Kidney capillary endothelial cell (primary cell): Measurements from ENCODE around the gene MYMK.

ENCODE experiments used
- DNase-seq: peaks from one replicate; pipeline ENCODE4 v3.0.0-alpha.2; 2018; ENCODE audit warnings: low spot score

Gene MYMK

DNA sequence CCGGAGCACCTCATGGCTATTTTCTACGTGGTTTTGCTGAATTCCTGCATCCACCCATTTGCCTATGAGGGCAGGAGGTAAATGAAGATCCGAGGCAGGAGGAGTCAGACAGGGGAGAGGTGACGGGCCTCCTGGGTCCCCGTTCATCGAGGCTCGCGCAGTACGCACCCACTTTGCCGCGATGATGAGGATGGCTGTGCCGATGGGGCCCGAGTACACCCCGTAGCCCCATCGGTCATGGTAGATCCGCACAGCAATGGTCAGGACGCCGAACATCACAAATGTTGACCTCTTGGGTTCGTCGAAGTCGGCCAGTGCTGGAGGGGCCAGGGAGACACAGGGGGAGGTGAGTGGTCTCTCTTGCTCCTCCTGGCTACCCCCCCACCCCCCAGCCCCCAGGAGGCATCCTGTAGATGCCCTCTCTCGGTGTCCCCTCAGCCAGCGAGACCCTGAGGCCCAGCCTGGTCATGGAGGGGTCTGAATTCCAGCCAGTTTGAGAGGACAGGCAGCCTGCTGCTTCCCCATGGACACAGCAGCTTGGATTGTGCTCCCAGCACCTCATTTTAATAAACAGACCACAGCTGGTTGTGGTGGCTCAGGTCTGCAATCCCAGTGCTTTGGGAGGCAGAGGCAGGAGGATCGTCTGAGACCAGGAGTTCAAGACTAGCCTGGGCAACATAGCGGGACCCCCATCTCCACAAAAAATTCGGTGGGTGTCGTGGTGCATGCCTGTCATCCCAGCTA lies 5.9 kb downstream of the MYMK start:
- no peak for DNase-seq

DNA sequence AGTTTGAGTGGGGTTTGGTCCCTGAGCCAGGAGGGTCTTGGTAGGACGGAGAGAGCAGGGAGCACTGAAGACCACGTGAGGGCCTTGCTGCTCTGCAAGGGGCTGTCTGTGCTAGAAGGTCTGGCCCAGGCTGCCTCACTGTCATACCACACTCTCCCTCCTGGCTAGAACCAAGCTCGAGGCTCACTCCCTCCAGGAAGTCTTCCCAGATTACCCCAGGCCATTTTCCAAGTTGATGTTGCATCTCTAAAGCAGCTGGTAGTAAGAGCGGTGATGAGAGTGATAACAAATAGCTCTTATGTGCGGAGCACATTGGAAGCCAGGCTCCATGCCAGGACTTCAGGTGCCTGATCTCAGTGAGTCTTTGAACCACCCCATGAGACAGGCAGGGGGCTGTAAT lies 6.6 kb downstream of the MYMK start:
- no peak for DNase-seq

DNA sequence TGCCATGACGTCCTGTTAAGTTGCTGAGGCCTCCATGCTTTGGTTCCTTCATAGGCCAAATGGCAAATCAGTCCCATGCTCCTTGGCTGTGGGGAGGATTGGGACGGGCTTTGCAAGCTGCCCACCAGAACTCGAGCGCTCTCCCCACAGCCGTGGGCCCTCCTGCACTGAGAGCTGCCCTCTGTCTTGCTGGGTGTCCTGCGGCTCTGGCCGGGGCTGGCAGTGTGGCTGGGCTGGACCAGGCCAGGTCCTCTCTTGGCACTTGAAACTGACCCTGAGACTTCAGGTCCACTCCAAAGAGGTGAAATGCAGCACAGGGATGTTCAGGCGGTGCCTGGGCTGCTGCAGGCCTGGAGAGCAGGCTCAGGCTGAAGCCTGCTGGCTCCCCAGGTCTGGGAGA lies 7.0 kb downstream of the MYMK start:
- DNase-seq: no peak

DNA sequence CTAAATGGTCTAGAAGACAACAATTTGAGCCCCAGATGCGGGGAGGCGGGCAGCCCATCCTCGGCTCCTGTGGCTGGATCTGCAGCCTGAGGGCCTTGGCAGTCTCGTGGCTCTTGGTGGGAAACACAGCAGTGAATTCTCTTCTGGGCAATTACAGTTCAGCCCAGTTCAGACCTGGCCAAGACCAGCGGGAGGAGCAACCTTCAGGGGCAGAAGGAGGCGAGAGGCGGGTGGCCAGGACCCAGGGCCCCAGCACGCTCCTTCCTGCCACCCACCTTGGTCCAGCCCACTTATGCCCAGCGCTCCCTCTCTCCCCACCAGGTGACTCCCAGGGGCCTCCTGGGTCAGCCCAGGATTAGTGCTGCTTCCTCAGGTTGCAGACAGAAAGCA lies 7.8 kb downstream of the MYMK start:
- no peak for DNase-seq

DNA sequence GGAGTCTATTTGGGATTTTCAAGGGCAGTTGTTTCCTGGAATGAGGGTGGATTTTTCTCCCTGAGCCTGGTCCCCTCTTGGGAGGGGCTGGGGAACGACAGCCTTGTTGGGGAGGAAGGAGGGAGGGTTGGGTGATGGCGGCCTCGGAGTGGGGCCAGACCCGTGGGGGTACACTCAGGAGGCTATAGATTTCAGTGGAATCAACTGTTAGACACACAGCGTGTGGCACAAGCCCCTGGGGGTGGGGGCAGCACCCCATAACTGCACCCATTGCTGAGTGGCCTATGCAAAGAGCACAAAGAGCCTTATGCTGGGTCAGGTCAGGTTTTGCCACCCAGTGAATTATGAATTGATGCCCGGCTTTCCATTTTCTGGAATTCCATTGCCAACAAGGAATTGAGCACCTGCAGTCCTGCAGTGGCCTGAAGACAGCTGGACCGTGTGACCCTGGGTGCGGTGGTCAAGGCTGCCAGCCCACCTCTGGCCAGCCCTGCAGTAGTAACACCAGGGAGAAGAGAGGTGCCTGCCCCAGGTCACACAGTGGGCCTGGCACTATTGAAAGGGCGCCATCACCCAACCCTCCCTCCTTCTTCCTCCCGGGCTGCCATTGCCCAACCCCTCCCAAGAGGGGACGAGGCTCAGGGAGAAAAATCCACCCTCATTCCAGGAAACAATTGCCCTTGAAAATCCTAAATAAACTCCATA lies 8.4 kb downstream of the MYMK start:
- no peak for DNase-seq

DNA sequence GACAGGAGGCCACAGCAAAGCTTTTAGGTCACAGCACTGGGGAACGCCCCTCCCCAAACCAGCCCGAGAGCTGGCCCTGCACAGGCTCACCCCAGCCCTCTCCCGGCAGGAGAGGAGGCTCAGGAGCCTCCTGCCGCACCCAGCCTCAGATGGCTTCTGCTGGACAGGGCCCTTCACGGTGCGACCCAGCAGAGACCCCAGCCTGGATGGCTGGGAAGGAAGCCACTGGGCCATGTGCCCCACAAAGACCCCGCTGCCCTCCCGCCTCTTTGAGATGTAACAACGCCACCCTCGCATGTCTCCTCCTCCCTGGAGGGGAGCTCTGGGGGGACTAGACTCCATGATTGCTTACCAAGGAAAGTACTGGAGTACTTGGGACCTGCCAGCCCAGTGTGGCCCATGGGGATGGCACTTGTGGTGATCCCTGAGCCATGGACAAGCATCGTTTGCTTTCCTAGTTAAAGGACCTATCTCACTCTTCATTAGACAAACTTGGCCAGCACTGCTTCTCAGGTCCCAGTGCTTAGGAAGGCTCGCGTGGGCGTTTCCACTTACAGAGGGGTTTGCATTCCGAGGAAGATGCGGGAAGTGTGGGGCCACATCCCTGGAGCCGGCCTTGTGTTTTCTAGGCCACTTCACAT lies 9.0 kb downstream of the MYMK start:
- DNase-seq: no peak

DNA sequence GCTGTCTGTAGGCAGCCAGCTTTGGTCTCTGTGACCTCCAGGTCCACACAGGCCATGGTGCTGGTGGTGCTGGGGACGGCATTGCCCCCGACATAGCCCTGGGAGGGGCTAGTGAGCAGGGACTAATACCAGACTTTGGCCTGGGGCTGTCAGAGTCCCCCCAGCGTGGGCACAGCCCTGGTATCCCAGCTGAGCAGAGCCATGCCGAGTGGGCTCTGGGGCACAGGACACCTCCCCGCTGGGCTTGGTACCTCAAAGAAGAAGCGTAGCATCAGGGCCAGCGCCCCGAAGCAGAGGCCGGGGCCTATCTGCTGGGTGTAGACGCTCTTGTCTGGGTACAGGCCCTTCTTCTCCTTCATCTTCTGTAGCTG lies 9.5 kb downstream of the MYMK start:
- DNase-seq: no peak

DNA sequence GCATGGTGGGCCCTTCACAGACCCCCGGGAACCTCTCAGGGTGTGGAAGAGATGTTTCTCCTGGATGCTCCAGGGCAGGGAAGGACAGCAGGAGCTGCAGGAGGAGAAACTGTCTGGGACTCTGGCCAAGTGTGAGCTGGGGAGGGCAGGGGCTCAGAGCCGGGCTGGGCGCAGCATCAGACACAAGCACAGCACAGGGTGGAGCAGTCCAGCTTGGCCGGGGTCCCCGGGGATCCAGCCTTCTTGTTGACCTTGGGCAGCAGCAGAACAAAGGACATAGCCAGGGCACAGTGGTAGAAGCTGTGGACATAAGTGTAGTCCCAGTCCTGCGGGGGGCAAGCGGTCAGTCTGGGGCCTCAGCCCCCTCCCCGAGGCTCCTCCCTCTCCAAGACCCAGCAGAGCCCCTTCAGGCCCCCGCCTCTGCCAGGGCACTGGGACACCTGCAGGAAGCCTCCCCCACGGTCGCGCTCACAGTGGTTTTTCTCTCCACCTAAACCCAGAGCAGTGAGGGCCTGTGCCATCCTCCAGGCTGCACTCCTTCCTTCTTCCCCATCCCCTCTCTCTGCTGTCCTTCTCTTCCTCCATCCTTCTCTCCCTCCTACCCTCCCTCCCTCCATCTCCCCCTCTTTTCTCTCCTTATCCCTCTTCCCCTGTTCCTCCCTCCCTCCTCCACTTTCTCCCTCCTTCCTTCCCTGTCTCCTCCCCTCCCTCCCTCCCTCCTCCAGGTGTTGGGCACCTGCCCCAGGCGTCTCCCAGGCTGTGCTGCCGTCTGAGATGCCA lies 10.1 kb downstream of the MYMK start:
- DNase-seq: no peak

DNA sequence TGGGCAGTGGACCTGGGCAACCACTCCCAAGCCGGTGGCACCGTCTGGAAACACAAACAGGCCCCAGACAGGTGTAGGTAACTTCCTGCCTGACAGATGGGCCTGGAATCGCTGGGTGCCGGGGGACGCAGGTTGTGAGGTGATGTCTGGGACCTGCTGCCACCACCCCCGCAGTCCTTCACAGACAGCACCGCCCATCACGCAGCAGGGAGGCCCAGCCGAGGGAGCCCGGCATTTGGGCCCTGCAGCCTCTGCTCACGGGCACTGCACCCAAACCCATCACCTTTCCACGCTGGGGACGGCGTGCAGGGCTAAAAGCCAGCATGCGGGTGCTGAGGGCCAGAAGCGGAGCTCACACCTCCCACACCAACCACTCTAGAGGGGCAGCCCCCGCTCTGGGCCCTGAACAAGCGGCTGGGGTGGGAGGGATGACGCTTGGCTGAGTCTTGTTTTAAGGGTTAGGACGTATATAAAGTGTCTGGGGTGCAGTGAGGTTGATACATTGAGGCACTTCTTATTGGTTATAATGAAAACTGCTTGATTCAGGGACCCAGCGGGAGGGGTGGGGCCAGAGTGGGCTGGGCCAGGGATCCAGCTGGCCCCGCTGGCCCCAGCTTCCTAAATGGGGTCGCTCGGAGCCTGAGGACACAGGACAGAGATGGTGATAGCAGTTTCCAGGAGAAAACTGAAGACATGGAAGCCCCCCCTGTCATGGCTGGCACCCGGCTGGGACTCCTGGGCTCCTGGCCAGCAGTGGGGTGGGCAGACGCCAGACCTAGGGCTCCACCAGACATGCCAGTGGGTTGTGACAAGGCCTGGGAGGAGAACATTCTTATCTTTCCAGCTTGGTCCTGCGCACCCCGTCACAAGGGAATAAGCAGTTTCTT lies 11.3 kb downstream of the MYMK start:
- DNase-seq: no peak

DNA sequence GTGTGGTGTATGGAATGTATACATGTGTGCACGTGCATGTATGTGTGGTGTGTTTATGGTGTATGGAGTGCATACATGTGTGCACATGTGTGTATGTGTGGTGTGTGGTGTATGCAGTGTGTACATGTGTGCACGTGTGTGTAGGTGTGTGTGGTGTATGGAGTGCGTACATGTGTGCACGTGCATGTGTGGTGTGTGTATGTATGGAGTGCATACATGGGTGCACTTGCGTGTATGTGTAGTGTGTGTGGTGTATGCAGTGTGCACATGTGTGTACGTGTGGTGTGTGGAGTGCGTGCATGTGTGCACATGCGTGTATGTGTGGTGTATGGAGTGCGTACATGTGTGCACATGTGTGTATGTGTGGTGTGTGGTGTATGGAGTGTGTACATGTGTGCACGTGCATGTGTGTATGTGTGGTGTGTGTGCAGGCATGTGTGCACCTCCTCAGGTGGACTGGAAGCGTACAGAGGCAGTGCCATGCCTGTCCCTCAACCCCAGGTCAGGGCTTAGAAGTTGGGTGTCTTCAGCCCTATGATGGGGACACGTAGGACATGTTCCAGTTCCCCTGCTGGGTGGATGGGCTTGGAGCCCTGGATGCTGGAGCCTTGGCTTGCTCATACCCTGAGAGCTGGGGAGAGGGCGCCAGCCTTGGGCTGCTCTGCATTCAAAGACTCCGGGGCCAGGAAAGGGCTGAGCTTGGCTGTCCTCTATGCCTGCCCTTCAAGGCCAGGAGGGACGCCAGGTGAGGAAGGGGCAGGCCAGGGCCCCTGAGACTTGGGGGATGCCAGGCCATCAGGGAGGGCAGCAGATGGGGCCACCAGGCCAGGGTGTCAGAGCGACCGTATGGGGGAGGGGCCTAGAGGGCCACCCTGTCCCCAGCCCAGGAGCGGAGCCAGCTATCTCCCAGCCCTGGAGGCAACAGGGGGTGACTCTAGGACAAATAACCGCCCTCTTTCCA lies 12.2 kb downstream of the MYMK start:
- no peak for DNase-seq

DNA sequence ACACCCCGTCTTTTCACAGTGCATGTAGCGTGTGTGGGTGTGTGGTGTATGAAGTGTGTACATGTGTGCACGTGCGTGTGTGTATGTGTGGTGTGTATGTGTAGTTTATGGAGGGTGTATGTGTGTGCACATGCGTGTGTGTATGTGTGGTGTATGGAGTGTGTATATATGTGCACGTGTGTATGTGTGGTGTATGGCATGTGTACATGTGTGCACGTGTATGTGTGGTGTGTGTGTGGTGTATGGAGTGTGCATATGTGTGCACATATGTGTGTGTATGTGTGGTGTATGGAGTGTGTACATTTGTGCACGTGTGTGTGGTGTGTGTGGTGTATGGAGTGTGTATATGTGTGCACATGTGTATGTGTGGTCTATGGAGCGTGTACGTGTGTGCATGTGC lies 13.2 kb downstream of the MYMK start:
- DNase-seq: no peak

DNA sequence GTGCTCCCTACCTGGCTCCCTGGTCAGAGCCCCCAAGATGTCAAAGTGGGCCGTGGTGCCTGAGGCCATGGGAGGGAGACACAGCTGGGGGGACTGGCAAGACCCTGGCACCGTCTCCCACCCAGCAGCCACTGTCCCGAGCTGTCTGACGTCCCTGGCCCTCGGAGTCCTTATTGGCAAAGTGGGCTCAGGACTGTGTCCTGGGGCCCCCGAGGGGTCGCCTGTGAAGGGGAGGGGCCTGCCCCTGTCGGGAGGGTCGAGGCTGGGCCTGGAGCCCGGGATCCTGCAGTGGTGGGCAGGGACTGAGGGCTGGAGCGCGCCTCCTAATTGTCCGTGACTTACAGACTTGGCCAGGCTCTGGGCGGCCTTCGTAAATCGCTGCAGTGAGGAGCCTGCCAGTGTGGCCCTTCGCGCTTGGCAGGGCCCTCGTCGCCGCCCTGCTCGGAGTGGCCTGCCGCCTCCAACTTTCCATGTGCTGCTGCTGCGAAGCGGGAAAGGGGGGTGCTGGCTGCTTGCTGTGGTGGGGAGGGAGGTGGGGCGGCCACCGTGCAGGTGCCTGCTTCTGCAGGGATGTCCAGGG lies 13.7 kb downstream of the MYMK start:
- DNase-seq: no peak

DNA sequence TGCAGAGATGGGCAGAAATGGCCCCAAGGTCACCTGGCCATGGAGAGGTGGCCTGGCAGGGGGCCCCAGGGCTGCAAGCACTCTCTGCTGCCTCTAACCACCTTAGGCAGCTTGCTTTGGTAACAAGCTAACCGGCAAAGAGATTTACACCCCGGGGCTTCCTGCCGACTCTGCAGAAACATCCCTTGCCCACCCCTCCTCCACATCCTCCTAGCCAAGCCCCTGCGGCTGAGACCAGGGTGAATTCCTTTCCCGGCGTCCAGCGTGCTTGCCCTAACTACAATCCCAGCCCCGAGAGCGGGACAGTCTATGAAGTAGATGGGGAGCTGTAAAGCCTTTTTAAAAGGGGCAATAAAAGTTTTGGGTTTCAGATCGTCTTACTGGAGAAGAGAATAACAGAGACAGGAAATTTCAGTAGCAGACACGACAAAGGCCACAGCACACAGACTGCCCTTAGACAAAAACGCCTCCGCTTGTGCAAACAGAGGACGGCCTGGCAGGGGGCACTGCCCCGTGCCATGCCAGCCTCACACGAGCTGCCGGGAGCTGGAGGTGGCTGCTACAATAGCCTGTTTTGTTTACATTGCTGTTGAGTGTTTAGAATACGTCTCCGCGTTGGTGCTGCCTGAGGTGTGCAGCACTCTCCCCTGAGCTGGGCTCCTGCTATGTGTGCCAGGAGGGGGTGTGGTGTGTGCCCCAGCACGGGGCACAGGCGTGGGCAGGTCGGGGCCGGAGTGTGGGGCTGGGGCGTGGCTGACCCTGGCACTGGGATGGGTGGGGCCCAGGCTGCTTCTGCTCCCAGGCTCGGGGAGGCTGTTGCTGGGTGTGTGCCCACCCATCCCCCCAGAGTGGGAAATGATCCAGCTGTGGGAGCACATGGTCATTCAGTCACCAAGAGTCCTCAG lies 15.3 kb downstream of the MYMK start:
- DNase-seq: no peak

DNA sequence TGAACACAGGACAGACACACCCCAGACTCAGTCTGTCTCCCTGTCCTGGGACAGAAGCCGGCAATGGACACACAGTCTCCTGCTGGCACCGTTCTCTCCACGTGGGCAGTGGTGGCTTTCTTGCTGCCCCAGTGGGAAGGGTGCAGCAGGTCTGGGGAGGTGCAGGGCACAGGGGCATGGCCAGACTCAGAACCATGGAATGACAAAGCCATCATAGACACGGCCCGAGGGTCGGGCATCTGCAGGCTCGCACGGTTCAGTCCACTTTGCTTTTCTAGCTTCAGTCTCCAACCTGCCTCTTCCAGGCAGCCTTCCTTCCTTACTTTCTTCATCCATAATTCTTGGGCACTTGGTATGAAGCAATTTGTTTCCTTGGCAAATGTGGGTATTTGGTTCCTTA lies 16.7 kb downstream of the MYMK start:
- DNase-seq: no peak

DNA sequence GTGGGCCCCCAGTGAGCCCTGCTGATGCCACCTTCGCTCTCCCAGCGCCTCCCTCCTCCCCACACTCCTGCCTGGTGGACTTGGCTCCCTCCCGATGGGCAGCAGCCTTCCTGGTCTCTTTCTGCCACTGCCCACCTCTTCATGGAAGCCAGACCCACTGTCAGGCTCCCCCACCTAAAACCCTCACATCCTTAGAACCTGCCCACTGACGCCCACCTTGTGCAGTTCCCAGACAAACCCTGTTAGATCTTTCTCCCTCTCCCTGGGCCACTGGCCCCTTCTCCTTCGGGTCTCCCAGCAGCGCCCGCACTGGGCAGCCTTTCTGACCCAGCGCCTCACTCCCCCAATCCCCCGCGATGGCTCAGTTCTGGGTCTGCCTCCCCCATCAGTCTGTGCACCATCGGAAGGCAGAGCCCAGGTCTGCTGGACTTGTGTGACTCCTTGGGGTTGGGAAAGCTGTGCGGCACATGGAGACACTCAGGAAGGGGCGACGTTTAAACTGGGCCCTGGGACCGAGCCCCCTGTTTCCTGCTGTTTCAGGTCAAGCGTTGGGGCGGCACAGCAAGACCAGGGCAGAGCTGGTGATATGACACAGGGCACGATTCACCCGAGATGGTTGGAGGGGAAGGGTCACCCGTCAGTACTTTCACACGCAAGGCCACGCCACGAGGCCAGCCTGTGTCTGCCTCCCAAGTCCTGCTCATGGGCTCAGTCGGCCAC lies 17.4 kb downstream of the MYMK start:
- DNase-seq: no peak

DNA sequence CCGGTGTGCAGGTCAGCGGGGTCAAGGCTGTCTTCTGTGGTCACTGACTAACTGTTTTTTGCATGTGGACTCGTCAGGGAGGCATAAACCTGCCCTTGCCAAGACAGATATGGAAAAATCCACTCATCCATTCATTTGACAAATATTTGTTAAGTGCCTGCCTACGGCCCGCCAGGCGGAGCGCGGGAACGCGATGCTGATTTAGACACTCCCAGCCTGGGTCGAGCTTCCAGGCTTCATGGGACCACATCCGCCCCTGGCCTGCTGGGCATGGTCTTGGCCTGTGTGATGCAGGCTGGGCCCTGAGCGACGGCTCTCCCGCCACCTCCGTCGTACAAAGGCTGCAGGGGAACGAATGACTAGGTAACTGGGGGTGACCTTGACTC lies 18.1 kb downstream of the MYMK start:
- DNase-seq: no peak

DNA sequence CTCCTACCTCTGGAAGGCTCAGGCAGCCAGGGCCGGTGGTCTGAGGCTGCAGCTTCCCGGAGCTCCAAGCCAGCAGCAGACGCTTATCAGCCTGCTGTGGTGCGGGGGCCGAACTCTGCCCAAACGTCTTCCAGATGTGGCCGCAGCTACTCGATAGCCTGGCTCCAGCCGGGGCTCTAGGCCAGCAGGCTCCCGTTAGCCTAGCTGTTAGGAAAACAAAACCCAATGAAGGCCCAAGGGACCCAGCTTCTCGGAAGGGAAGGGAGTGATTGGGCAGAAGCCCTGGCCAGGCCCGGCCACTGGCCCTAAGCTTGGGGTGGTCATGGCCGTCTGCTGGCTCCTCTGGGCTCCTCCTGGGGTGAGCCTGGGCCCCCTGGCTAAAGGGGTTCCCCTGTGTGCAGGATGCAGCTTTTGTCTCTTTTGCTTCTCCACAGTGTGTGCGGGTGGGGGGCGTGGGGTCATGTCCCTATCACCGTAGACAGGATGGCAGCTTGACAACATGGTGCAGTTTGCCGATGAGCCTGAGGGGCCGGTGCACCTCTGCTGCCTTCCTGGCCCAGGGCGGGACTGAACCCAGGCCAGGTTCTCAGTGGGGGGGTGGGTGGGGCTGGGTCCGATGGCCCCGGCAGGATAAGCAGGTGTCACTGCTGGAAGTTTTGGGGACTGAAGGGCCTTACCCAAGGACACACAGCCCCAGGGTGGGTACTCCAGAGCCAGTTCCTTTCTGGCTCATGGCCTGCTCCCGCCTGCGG lies 18.7 kb downstream of the MYMK start:
- no peak for DNase-seq
